HT-29 (cell line): ENCODE results near the gene PPP1CA. TPM values are rescaled to one million over a fixed set of nuclear protein-coding genes. Genes with fewer than 3 reads are reported as not detected.

ENCODE experiments used
- DNase-seq: peaks from one replicate; pipeline ENCODE4 v3.0.0-alpha.2; 2015; ENCODE audit warnings: low spot score
- total RNA-seq: library from RNA; depleted of rRNA; stranded (reverse); fragments of >200 nt; shearing (Covaris generic); gene quantifications from 2 replicates; pipeline ENCODE4 v1.2.3, GENCODE V29; 2014

The PPP1CA gene
- total RNA-seq, 1 experiment from 2014 or later: 610 TPM

DNA sequence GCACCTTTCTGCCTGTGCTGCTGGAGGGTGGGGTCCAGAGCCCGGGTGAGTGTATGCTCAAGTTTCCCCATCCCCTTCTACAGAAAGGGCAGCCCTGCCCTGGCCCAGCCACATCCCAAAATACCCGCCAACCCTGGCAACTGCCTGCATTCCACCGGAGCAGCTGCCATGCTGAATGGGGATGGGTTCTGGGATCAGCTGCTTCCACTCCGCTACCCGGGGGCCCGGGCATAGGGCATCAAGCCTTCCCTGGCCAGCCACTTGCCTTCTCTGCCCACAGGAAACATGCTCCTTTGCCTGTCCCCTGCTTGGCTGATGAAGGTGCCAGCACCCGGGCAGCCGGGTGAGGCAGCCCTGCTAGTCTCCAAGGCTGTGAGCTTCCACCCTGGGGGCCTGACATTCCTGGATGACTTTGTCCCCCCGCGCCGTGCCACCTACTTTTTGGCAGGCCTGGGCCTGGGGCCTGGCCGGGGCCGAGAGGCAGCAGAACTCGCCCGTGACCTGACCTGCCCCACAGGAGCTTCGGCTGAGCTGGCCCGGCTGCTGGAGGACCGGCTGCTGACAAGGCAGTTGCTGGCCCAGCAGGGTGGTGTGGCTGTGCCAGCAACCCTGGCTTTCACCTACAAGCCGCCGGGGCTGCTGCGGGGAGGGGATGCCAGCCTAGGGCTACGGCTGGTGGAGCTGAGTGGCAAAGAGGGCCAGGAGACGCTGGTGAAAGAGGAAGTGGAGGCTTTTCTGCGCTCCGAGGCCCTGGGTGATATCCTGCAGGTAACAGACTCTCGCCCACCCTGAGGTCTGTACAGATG, 17.0 kb upstream of the PPP1CA start:
- DNase-seq: no peak

DNA sequence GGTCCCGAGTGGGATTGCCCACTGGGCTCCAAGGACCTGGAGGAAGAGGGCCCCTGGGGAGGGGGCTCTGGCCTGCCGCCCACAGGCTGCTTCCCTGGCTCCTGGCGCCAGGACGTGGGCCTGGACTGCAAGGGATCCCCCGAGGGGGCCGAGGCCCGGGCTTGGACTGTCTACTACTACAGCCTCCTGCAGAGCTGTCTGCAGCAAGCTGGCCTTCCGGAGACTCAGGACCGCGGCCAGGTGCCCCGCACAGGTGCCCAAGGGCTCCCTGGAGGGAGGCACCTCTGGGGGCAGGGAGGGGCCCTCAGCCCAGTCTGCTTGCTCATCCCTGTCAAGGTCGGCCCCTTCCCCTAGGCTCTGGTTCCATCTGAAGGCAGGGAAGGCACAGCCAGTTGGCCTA, 15.8 kb upstream of the PPP1CA start:
- DNase-seq: no peak

DNA sequence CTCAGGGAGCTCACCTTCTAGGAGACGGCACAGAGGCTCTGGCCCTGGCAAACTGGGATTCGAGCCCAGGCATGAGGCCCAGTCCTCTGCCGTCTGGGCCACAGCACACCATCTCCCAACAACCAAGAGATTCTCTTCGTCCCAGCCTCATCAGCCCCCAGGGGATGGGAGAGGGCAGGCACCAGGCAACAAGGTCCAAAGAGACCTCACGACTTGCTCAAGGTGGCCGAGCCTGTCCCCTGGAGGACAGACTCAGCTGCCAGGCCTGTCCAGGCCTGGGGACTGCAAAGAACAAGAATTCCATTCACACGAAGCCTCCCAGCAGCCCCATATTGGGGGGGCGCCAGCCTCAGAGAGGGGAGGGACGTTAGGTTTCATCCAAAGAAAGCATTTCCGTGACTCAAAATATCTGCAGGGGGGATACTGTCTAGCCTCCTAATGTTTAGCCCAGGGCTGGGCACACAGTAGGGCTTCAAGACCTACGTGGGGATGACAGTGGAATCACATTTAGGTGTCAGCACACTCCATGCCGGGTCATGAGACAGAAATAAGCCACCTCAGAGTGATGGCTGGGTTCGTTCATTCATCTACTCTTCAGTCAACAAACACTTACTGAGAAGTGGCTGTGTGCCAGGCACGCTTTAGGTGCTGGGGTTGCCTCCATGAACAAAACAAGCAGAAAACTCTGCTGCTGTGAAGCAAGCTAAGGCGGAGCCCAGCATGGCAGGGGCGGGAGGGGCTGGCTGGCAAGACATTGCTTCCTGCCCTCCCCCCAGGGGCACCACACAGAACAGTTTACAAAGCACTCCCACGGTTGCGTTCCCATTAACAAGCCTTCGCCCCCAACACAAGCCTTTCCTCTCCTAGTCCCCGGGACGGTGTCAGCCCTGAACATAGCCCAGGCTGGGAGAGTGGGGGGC, 15.0 kb upstream of the PPP1CA start:
- peak; percentile 63 for DNase-seq

DNA sequence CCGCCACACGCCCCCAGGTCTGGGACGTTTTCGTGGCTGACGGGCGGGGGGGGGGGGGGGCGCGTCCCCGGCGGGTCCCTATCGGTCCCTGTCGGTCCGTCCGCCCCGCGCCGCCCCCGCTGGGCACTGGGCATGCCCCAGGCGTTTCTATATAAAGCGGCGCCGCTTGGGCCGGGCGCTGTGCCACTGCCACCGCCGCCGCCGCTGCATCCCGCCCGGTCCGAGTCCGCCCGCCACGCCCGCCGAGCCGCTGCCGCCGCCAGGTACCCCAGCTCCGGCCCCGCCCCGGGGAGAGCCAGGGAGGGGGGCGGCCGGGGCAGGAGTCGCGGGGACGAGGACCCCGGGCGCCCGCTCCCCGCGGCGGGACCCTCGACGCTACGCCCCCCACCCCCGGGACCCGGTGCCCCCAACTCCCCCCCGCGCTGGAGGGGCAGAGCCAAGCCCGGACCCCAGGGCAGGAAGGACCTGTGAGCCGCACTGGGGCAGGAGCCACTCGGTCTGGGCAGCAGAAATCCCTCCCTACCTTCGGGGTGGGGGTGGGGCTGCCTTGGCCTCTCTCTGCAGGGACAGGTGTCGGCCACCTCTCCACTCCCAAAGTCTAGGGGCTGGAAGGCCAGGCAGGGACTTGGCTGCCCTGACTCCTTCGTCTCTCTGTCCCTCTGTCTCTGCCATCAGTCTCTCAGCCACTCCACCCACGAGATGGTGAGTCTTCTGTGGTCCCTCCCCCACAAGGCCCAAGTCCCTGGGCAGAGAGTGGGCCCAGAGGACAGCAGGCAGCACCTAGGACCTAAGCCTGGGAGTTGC, 14.0 kb upstream of the PPP1CA start, which contains the start of gene CARNS1:
TSS of gene CARNS1 (plus strand) at position 178 of the 804 bp plus-strand sequence. CDS start at position 700, 522 bp downstream.
- no peak for DNase-seq

DNA sequence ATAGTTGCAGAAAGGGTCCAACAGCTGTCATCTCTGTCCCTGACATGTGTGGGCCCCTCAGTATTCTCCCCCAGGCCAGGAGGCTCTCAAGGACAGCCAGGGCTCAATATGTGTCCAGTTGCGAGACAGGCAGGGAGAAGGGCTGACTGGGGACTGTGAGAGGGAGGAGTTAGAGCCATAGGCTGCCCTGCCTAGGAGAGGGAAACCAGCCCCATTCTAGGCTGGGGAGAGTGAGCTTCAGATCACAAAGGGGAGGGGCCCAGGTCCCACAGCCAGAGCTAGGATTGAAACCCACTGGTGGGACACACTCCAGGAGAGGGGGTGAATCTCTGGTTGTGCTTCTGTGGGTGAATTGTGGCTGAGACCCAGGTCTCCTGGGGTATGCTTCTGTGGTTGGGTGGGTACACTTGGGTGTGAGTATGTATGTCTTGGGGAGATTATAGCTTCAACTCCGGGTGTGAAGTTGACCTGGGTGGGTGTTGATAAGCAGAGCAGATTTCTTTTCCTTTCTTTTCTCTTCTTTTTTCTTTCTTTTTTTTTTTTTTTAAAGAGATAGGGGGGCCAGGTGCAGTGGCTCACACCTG, 11.7 kb upstream of the PPP1CA start:
- no peak for DNase-seq

DNA sequence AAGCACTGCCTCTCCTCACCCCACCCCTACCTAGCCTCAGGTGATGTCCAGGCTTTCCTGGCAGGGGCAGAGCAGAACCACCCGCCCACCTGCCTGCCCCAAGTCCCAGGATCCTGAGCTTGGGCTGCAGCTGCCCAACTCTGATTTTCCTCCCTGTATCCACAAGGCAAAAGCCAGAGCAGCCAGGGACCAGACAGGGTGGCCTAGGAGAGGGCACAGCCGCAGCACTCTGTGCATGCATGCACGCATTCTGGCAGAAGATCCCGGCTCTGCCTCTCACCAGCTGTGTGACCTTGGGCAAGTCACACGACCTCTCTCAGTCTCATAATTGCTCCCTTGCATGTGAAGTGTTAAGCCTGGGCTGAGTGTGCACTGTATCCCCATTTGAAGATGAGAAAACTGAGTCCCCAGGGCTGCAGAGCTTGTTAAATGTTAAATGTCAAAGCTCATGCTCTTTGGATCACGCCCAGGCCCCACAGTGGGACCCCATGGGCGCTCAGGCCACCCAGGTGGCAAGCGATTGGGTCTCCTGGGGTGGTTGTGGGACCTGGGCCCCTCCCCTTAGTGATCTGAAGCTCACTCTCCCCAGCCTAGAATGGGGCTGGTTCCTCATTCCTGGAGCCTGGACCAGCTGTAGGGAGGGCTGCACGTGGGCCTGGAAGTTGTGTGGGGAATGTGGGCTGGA, 11.0 kb upstream of the PPP1CA start:
- no peak for DNase-seq

DNA sequence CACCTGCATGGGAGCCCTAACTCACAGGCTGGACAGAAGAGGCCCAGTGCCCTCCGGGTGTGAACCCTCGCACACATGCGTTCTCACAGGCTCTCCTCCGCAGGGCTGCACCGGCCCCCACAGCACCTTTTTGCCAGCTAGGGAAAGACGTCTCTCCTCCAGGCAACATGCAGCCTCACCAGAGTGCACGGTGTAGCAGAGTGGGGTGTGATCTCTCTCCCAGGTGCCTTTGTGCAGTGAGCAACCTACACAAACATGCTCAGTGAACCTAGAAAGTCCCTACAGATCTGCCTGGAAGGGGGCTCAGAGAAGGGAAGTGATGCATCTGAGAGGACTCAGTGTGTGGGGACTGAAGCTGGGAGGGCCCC, 10.1 kb upstream of the PPP1CA start:
- DNase-seq: no peak

DNA sequence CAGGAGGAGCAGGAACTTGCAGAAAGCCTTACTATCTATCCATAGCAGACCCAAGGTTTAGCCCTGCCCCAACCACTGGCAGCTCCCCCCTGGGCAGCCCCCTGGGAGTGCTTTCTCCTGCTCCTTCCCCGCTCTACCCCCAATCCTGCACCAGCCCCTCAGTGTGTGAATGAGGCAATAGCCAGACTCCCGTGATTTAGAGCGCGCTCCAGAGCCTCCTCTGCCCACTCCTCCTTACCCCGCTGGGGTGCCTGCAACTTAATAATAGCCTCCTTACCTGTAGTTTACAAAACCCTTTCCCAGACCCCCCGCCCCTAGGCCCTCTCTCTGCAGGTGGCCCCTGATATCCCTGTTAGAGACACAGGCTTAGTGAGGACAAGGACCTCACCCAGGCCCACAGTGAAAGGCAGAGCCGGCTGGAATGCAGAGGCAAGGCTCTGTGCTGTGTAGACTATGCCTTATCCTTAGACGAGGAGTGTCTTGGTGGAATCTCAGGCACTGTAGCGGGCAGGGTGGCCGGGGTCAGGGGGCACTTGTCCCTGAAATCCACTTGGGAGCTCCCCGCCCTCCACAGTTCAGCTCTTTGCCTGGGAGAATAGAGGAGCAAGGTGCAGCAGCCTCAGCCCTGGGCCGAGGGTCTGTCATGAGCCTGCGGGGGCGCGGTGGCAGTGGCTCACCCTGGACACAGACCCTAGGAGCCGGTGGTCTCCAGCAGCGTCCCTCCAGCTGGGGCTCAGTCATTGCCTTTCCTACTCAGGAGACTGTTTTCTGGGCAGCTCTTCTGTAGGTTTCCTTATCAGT, 9.5 kb upstream of the PPP1CA start:
- DNase-seq: no peak

DNA sequence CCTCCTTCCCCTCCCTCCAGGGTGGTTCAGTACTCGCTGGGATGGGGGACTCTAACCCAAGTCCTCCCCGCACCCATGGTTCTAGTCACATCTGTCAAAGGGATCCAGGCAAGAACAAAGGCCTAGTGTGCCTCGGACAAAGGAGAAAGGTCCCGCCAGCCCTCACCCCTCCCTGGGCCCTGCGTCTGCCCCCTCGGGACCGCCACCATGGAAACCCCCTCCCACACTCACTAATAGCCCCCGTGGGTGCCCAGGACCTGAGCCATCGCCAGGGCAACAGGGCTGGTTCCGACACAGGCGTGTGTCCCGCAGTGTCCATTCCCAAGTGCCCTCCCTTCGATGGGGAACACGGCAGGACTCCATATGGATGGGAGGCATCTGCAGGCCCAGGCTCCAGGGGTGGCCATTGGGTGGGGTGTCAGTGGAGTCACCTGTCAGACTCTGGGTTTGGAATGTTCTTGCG, 8.7 kb upstream of the PPP1CA start:
- no peak for DNase-seq

DNA sequence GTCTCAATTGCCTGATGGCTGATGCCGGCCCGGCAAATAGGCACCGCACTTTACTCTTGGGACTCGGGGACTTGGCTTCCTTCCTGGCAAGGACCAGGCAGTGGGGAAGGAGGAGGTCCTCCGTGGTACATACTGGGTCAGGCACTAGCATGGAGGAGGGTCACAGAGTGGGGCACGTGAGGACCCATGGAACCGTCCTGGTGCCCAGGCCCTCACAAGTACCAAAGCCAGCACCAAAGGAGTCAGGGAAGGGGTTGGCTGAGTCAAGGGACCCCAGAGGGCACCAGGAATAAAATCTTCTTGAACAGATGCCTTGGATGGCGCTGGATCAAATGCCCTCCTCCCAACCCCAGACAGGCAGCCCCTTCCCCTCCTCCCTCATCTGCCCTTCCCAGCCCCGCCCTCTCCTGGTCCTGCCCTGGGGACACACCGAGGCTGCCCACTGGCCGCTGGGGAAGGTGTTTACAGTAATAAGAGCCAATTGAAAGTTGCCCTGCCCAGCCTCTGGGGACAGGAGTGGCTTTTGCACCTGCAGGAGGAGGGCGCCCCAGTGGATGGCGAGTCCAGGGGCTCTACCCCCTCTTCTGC, 8.2 kb upstream of the PPP1CA start:
- peak; percentile 40 for DNase-seq

DNA sequence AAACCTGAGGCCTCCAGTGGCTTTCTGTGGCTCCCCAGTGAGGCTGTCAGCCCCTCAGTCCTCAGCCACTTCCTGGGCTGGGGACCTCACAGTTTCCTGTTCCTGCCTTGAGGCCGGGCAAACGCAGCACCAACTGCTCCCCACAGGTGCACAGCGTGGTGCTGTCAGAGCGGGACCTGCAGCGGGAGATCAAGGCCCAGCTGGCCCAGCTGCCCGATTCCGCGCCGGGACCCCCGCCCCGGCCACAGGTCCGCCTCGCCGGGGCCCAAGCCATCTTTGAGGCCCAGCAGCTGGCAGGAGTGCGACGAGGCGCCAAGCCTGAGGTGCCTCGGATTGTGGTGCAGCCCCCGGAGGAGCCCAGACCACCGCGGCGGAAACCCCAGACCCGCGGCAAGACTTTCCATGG, 7.6 kb upstream of the PPP1CA start:
- DNase-seq: no peak

DNA sequence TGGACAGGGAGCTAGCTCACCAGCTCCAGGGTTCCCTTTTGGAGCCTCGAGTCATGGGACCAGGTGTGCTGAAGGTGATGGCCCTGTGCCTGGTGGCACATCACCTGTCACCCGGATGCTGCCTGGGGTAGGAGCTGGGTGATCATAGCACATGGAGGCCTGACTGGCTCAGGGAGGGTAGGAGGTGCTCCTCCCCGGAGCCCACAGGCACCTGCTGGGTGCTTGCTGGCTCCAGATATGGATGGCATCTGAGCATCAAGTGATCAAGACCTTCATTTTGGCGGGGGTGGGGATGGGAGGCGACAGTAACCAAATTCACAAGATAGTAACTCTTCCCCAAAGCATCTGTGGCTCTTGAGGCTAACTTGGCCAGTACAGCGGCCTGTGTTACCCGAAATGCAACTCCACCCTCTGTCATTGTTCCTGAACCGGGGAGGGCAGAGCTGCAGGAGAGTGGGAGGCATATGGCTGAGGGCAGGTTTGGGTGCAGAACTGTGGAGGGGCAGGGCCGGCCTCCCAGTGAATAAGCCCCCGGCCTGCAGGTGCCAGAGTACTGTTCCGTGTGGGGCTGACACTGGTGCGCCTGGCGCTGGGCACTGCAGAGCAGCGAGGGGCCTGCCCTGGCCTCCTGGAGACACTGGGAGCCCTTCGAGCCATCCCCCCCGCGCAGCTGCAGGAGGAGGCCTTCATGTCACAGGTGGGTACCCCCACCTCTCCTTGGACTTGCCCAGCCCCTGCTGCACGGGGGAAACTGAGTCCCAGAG, 7.0 kb upstream of the PPP1CA start:
- DNase-seq: no peak

DNA sequence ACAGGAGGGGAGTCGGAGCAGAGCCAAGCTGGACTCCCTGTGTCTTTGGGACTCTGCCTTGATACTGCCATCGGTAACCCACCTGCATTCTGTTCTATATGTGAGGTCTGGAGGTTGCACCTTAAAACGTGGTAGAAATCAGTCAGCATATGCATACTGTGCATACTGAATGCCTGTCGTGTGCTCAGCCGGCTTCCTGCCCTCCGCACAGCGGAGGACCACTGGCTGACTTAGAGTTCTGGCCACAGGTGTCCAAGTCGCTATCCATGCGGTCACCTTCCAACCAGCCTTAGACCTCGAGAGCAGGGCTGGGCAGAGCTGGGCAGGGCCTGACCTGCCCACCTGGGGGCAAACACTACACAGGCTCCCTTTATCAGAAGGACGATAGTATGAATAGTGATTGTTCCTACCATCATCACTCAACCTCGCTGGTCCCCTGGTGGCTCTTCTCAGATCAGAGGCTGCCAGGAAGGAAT, 6.1 kb upstream of the PPP1CA start:
- no peak for DNase-seq

DNA sequence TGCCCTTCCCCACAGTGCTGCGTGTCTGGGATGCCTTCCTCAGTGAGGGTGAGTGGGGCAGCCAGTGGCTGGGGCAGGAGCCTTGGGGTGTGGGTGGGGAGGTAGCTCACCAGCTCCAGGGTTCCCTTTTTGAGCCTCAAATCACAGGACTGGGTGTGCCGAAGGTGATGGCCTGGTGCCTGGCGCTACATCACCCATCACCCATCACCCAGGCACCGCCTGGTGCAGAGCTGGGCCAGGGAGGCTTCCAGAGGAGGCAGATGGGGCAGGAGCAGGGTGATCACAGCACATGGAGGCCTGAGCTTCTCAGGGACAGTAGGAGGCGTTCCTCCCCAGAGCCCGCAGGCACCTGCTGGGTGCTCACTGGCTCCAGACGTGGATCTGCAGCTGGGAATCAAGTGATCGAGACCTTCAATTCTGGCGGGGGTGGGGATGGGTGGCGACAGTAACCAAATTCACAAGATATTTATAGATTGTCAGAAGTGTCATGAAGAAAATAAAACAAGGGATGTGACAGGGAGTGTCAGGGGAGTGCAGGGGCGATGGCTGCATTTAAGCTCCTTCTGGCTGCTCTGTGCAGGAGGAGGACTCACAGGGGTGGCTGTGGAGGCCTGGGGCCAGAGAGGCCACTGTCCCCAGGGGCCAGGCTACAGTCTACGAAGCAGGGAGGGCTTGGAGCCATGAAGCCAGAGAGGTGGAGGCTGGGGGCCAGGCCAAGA, 5.5 kb upstream of the PPP1CA start:
- peak; percentile 49 for DNase-seq

DNA sequence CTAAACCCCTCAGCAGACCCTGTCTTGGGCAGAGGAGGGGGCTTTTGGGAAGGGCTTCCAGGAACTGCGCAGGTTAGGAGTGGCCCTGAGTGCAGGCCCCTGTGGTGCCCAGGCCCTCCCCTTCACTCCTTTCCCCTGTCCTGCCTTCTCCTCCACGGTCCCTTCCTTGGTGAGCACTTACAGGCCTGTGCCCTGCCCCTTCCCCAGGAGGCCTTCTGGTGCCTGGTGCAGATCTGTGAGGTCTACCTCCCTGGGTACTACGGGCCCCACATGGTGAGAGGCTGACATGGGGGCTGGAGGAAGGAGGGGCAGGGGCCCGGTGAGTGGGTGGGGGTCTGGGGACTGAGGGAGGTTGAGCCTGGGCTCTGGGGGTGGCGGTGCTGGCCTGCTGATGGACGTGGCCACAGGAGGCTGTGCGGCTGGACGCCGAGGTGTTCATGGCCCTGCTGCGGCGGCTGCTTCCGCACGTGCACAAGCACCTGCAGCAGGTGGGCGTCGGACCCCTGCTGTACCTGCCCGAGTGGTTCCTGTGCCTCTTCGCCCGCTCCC, 4.8 kb upstream of the PPP1CA start:
- no peak for DNase-seq

DNA sequence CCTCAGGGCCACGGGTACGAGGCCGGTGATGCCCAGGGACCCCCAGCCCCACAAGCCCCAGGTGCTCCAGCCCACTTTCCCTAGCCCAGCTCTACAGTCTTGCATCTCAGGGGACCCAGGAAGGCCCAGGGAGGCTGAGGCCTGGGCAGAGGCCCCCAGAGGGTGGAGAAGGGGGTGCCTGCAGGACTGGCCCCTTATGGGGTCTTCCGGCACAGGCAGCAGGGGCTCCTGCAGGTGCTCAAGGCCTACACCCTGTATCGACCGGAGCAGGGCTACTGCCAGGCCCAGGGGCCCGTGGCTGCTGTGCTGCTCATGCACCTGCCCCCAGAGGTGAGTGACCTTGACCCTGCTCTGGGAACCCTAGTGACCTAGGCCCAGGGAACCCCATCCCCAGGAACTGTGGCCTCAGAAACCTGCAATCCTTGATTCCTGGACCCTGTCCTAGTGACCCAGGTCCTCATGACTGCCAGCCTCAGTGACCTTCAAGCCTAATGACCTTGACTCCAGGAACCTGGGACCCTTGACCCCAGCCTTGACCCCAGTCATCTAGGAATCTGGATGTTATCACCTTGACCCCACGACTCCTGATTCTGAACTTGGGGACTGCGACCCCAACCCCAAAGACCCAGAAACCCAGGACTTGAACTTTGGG, 4.2 kb upstream of the PPP1CA start:
- no peak for DNase-seq

DNA sequence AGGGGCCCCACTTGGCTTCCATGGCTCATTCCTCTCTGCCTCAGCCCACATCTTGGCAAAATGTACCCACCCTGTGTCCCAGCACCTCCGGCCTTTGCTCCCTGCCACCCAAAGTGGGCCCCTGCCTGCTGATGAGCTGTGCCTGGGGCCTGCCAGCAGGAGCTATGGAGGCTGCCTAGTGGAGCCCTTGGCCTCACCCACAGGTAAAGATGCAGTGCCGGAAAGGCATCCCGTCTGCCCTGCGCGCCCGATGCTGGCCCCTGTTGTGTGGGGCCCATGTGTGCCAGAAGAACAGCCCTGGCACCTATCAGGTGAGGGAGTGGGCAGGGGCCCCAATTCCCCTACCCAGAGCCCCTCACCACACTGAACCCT, 3.5 kb upstream of the PPP1CA start:
- no peak for DNase-seq
